Neutrophil (primary cell): ENCODE results near the gene SLC39A7.

Experiments
- H3K27ac ChIP-seq: fragments of 200-600 bp; sonication (generic); 2 replicates; pipeline ENCODE4 v1.5.1; 2016; ENCODE audit warnings: mild to moderate bottlenecking, moderate library complexity
- H3K27me3 ChIP-seq: fragments of 200-600 bp; sonication (generic); 2 replicates; pipeline ENCODE4 v1.6.0; 2016; ENCODE audit warnings: mild to moderate bottlenecking
- H3K36me3 ChIP-seq: fragments of 200-600 bp; sonication (generic); 2 replicates; pipeline ENCODE4 v1.5.1; 2017
- H3K4me1 ChIP-seq, 2 experiments: fragments of 200-600 bp in 1 of 2; sonication (generic) in 1 of 2; 1 replicate in 1 of 2; 2 replicates in 1 of 2; pipeline versions ENCODE4 v1.5.1 to v1.6.1; 2013 to 2016; ENCODE audit warnings: low read depth in 1 of 2, low read length in 1 of 2, mild to moderate bottlenecking in 1 of 2, moderate library complexity in 1 of 2; ENCODE audit not compliant: control insufficient read depth in 1 of 2, insufficient read depth in 1 of 2
- H3K4me3 ChIP-seq, 2 experiments: fragments of 200-600 bp in 1 of 2; sonication (generic) in 1 of 2; 1 replicate in 1 of 2; 2 replicates in 1 of 2; pipeline ENCODE4 v1.5.1; 2013 to 2016; ENCODE audit warnings: low read depth in 1 of 2, low read length in 1 of 2, mild to moderate bottlenecking in 1 of 2, moderate library complexity in 1 of 2
- H3K9me3 ChIP-seq: fragments of 200-600 bp; sonication (generic); 2 replicates; pipeline ENCODE4 v1.5.1; 2016
- CTCF ChIP-seq: fragments of 200-600 bp; sonication (generic); IDR thresholded peaks from 2 replicates; pipeline ENCODE4 v1.5.1; 2016; ENCODE audit warnings: antibody characterized with exemption

Gene SLC39A7

GRCh38 chr6:33206864-33207551, 6.3 kb downstream of the SLC39A7 start:
- Histone ChIP-seq H3K36me3 (peaks cover 25% of the 10 kb centered on the region), H3K27ac (no peak overlapping the region), H3K4me1 (peaks cover 28 to 38% of the 10 kb centered on the region in 2 experiments), H3K9me3 (no peaks in the 10 kb centered on the region), H3K27me3 (peaks cover 21% of the 10 kb centered on the region), H3K4me3 (peak overlapping the region; percentile 88)
- no peak for TF ChIP-seq CTCF

GRCh38 chr6:33207552-33208090, 7.0 kb downstream of the SLC39A7 start:
- H3K9me3 ChIP-seq, result no peaks in the 10 kb centered on the region
- peaks cover 22% of the 10 kb centered on the region for H3K36me3 ChIP-seq
- H3K27ac ChIP-seq, result peak overlapping the region; percentile 83
- no peak for TF ChIP-seq CTCF
- peaks cover 28 to 36% of the 10 kb centered on the region in 2 experiments for H3K4me1 ChIP-seq
- H3K27me3 ChIP-seq, result peaks cover 27% of the 10 kb centered on the region
- peak overlapping the region; percentile 88 for H3K4me3 ChIP-seq

- Histone ChIP-seq H3K27ac (peak within 1 kb of the TSS; percentile 83), H3K36me3 (peaks cover 15% of the 10 kb centered on the region), H3K27me3 (peaks cover 34% of the 10 kb centered on the region), H3K9me3 (no peaks in the 10 kb centered on the region), H3K4me1 (peaks cover 35 to 43% of the 10 kb centered on the region in 2 experiments), H3K4me3 (peak within 1 kb of the TSS; percentile 88)
- TF ChIP-seq CTCF, result peak; percentile 63
Measured at GRCh38 chr6:33208091-33208967, 7.7 kb downstream of the SLC39A7 start, which contains the start of gene RING1. TSS of gene RING1 (plus strand) at chr6:33208500. CDS start at chr6:33208823, 323 bp downstream.

GRCh38 chr6:33209856-33210255, 9.2 kb downstream of the SLC39A7 start:
- Histone ChIP-seq H3K4me3 (no peak overlapping the region), H3K9me3 (no peaks in the 10 kb centered on the region), H3K36me3 (peaks cover 9% of the 10 kb centered on the region), H3K27ac (no peak overlapping the region), H3K27me3 (peaks cover 50% of the 10 kb centered on the region), H3K4me1 (peaks cover 29 to 34% of the 10 kb centered on the region in 2 experiments)
- no peak for TF ChIP-seq CTCF

- Histone ChIP-seq H3K27me3 (peaks cover 58% of the 10 kb centered on the region), H3K4me1 (peaks cover 23 to 28% of the 10 kb centered on the region in 2 experiments), H3K4me3 (no peak overlapping the region), H3K36me3 (peaks cover 9% of the 10 kb centered on the region), H3K27ac (no peak overlapping the region), H3K9me3 (no peaks in the 10 kb centered on the region)
- TF ChIP-seq CTCF, result no peak
Measured at GRCh38 chr6:33211136-33211535, 10.5 kb downstream of the SLC39A7 start.
